ENCODE data around the gene INS.
"Not testable (repeated sequence)": the region's sequence is repeated elsewhere in the genome, so short reads cannot be mapped to it uniquely, and the experiment has no call there.

INS gene

DNA sequence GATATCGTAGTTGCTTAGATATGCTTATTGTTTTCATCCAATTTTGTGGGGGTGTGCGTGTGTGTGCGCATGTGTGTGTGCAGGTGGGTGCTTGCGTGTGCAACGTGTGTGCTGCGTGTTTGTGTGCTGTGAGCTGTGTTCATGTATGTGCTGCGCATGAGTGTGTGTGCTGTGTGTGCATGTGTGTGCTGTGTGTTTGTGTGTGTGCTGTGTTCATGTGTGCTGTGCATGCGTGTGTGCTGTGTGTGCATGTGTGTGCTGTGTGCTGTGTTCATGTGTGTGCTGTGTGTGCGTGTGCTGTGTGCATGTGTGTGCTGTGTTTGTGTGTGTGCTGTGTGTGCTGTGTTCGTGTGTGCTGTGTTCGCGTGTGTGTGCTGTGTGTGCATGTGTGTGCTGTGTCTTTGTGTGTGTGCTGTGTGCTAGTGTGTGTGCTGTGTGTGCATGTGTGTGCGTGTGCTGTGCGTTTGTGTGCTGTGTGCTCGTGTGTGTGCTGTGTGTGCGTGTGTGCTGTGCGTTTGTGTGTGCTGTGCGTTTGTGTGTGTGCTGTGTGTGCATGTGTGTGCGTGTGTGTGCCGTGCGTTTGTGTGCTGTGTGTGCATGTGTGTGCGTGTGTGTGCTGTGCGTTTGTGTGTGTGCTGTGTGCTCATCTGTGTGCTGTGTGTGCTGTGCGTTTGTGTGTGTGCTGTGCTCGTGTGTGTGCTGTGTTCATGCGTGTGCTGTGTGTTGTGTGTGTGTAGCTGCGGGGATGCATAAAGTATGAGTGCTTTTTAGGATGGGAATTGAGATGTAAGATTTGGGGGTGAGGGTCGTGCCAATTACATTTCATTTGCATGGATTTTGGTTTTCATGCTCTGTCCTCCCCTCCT is 29.4 kb downstream of the INS start:
- DNase-seq, result no peak

DNA sequence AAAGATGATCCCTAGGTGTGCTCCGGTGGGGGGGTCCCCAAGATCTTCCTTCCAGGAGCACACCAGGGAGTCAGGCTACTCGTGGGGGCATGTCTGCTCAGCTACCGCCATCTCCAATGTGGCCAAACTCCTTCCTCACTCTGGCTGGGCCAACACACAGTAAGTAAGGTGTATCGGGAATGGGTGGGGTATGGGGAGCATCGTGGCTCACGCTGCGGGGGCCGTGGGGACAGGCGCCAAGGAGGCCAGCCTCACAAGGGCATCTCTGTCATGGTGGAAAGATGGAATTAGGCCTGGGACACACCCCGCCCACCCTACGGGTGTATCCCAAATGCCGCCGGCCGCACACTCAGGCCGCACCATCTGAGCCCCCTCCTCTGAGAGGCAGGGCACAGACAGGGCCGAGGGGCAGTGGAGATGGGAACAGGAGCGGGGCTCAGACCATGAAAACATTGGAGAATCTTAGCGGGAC is 30.1 kb downstream of the INS start:
- DNase-seq, result no peak

GRCh38 chr11:2129699-2130366 is 31.2 kb downstream of the INS start:
- DNase-seq, result no peak

DNA sequence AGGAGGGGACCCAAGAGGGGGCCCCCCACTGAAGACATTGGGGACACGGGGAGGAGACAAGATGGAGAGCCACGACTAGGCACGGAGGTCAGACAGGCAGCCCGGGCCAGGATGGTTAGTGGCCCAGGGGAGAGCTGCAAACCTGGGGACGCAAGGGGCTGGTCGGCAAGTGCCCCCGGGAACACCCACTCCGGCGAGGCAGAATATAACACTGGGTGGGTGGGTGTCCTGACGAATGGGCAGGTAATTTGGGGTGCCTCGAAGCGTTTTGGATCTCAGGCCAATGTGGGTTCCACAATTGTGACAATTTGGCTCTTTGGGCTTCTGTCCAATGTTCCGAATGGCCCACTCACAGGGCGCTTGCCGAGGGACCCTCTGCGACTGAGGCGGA is 31.7 kb downstream of the INS start:
- no peak for DNase-seq

- no peak for DNase-seq
Measured at GRCh38 chr11:2128511-2129307, 32.3 kb downstream of the INS start.

GRCh38 chr11:2128130-2128510 is 32.9 kb downstream of the INS start:
- no peak for DNase-seq

DNA sequence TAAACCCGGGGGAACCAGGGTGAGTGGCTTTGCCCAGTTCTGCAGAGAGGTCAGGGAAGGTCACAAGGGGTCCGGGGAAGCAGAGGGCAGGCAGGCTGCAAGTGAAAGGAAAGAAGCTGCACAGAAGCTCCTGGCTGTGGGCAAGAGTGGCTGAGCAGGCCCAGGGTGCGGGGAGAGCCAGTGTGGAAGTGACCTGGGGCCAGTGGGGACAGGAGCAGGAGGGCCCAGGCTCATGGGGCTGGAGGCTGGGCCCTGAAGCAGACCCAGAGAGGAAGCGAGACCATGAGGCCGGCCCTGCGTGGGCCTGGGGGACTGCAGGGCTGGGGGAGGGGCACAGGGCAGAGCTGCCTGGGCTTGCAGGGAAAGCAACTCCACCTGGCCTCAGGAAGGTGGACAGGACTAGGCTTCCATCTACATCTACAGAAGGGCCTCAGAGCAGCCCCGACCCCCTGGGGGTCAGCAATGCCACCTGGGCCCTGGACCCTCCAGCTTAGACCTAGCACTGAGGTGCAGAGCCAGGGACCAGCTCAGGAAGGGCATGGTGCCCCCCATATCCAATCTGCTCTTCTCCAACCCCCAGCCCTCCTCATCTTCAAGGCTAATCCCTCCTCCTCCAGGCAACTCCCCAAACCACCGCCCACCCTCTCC is 33.4 kb downstream of the INS start:
- no peak for DNase-seq

- DNase-seq, result no peak
Measured at GRCh38 chr11:2126520-2127085, 34.4 kb downstream of the INS start.

DNA sequence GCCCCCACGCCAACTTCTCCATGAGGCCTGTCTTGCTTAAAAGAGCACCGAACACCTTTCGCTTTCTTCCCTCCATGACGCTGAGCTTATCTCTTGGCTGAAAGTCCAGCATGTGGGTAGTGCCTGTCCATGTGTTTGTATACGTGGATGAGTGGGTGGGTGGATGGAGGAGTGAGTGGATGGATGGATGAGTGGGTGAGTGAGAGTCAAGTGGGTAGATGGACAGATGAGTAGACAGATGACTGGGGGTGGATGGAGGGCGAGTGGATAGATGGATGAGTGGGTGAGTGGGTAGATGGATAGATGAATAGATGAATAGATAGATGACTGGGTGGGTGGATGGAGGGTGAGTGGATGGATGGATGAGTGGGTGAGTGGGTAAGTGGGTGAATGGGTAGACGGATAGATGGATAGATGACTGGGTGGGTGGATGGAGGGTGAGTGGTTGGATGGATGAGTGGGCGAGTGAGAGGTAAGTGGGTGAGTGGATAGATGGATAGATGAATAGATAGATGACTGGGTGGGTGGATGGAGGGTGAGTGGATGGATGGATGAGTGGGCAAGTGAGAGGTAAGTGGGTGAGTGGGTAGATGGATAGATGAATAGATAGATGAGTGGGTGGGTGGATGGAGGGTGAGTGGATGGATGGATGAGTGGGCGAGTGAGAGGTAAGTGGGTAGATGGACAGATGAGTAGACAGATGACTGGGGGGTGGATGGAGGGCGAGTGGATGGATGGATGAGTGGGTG is 36.1 kb downstream of the INS start:
- not testable (repeated sequence) for DNase-seq

DNA sequence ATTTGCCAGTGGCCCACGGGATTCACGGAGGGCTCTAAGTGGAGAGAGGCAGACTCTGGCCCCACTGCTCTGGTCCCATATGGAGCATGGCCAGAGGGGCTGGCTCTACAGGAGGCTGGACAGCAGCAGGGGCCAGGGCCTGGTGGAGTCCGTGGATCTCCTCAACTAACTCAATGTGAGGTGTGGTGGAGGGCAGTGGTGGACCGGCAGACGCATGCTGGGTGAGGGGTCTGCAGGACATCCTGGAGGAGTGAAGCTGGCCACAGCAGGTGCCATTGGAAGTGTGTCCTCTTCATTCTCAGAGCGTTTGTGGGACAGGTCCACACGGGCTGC is 37.4 kb downstream of the INS start:
- no peak for DNase-seq

DNA sequence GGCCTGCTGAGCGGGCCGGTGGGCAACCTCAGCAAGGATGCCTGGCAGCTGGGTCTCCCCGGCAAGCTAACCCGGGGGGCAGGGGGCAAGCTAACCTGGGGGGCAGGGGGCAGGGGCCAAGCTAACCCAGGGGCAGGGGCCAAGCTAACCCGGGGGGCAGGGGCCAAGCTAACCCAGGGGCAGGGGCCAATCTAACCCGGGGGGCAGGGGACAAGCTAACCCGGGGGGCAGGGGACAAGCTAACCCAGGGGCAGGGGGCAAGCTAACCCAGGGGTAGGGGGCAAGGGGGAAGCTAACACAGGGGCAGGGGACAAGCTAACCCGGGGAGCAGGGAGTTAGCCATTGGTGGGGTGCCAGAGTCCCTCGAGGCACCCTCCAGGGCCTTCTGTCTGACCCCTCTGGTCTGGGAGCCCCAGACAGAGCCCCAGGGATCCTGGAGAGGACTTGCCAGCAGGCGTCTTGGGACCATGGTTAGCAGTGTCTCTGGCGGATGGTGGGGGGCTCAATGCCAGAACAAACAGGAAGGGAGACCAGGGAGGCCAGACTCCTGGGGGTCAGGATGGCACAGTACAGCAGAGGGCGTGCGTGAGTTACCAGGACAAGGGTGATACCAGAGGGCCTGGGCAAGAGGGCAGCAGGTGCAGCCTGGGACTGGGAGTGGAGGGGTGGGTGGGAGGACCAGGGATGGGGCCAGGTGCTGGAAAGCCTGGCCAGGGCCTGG is 37.9 kb downstream of the INS start:
- DNase-seq, result no peak

DNA sequence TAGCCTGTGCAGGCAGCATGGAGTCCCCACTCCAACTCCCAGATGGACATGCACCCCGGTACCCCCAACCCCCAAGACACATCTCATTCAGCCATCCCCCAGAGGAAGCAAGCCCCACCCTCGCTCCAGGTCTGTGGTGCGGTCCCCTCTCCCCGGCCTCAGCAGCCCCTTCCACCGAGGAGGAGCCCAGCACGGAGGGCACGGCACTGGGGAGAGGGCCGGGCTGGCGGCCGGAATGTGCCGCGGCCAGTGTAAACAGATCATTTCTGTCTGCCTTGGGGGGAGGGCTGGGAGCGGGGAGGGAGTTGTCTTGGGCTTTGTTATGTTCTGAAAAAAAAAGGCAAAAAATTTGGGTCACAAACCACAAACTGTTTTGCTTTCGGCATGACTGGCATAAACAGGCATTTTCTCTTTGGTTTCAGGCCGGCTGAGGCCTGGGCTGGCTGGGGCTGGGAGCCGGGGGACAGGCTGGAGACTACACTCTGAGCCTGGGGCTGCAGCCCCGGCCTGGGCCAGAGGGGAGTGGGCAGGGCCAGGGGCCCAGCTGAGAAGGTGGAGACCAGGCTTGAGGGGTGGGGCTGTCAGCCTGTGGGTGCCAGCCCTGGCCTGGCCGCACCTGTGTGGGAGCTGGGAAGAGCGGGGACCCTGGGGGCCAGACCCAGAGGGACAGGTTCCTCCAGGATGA is 38.6 kb downstream of the INS start:
- DNase-seq, result no peak

DNA sequence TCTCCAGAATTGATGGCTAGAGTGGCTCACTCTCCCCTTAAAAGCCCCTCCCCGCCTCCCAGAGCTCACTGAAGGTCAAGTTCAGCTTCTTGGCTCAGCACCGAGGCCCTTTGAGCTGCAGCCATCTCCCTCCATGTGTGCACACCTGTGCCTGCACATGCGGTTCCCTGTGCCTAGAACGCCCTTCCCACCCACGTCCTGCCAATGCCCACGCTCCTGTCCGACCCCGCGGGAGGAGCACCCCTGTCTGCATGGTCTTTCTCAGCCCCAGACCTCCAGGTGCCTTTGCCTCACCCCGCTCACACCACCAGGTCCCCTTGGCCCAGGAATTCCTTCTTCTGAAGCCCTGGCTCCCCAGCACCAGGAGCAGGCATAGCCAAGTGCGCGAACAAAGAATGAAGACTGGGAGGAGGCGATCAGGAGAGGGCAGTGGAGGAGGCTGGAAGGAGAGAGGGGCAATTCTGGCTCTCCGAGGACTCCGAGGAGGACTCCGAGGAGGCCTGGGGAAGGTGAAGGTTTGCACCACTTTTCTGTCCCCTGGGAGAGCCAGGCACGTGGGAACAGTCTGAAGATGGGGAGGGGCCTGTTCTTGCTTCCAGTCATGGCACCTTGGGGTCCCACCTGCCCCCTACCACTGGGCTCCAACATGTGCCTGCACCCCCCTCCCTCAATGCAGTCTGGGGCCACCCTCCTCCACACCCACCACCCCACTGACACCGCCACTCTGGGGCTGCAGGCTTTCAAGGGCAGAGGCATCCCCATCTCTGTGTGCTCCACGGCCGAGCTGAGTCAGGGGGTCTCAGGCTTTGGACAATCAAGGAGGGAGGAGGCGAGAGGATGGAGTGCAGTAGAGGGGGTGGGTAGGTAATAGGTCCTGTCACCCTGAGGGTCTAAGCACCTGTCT is 39.5 kb downstream of the INS start:
- DNase-seq, result no peak

DNA sequence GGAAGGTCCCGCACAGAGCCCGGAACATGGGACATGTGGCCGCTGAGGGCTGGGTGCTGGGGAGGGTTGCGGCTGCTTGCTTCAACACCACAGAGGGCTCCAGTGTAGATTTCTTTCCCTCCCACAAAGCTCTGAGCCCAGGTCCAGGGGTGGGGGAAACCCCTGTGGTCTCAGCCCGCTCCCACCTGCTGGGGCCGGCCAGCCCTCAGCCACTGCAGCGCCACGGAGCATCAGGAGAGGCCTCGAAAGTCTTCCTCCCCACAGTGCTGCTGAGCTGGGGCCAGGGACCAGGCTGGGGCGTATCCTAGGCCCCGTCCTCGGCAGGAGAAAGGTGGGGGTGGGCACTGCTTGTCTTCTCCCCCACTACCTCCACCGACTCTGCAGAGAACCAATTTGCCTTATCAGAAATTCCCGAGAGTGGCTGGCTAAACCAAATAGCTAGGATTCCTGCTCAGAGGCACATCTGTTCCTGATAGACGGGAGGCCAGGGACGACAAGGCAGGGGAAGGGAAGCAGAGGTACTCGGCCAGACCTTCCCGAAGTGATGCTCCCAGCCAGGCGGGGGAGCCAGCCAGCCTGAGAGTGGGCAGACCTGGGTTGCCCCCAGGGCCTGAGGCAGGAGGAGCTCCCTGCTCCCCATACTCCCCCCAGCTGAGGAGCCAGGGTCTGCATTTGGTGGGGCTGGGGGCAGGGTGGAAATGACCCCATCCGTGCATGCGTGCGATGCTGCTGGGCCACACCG is 40.5 kb downstream of the INS start:
- DNase-seq, result no peak

GRCh38 chr11:2118677-2119076 is 42.3 kb downstream of the INS start:
- DNase-seq, result no peak

DNA sequence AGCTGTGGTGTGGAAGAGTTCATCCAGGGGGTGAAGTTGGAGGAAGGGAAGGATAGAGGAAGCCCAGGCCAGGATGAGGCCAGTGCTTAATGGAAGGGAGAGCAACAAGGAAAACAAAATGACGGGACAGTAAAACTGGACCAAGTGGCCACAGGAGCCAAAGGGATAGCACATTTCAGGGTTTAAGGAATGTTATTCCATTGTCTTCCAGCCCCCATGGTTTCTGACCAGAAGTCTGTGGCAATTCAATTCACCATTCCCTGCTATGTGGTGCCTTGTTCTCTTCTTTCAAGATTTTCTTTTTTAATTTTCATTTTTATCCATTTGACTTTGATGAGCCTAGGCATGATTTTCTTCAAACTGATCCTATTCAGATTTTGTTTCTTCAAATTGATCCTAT is 44.3 kb downstream of the INS start:
- DNase-seq, result no peak

DNA sequence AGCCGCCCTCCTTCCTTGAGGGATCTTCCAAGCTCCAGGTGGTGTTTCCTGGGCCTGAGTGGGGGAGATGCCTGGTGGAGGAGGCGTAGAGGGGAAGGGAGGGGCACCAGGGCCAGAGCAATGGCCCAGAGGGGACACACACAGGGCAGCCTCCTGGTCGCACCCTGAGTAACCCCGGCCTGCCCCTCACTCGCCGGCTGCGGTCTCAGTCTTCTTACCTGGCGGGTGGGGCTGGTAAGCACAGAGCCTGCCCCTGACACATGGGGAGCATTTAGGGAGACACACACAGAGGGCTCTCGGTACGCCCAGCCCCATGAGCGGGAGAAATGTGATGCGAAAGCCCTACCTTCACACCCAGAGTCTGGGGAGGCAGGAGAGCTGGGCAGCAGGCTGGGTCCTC is 45.7 kb downstream of the INS start:
- DNase-seq, result no peak

- DNase-seq, result no peak
Measured at GRCh38 chr11:2114430-2115241, 46.4 kb downstream of the INS start.

Measured in NCI-H1092 treated with DMSO at 0.1 percent for 48 hours (cell line).